HFF-Myc (cell line): ENCODE measurements around the gene ADPRHL1.
A peak's percentile ranks its signal among the peaks of the same experiment; 100 is the strongest.

ENCODE experiments used
- DNase-seq: peaks from one replicate; pipeline ENCODE4 v3.0.0-alpha.2; 2011; ENCODE audit warnings: low read depth; ENCODE audit errors: extremely low read depth
- H3K4me3 ChIP-seq: replicated peaks from 2 replicates; pipeline ENCODE4 v1.5.1; 2011; ENCODE audit warnings: low read depth, mild to moderate bottlenecking, control low read depth, low read length
- CTCF ChIP-seq: IDR thresholded peaks from 2 replicates; pipeline ENCODE4 v1.5.1; 2012; ENCODE audit warnings: mild to moderate bottlenecking, low read depth, low read length, control low read depth; ENCODE audit errors: missing control alignments

The ADPRHL1 gene

GRCh38 chr13:113448885-113449692 lies 4.2 kb downstream of the ADPRHL1 start:
- TF ChIP-seq CTCF: no peak
- peak; percentile 74 for DNase-seq
- peak overlapping the region; percentile 46 for H3K4me3 ChIP-seq

- DNase-seq: no peak
- H3K4me3 ChIP-seq: peak overlapping the region; percentile 46
- no peak for TF ChIP-seq CTCF
Observed at GRCh38 chr13:113448545-113448884, 4.8 kb downstream of the ADPRHL1 start.

GRCh38 chr13:113447596-113447995 lies 5.7 kb downstream of the ADPRHL1 start:
- DNase-seq: no peak
- no peak for TF ChIP-seq CTCF
- H3K4me3 ChIP-seq: no peak overlapping the region

GRCh38 chr13:113446488-113446854 lies 6.8 kb downstream of the ADPRHL1 start:
- no peak for DNase-seq
- no peak for TF ChIP-seq CTCF
- H3K4me3 ChIP-seq: no peak overlapping the region

GRCh38 chr13:113445791-113446487 lies 7.3 kb downstream of the ADPRHL1 start:
- no peak overlapping the region for H3K4me3 ChIP-seq
- DNase-seq: no peak
- TF ChIP-seq CTCF: no peak

GRCh38 chr13:113443991-113444390 lies 9.3 kb downstream of the ADPRHL1 start:
- no peak for TF ChIP-seq CTCF
- DNase-seq: no peak
- no peak overlapping the region for H3K4me3 ChIP-seq
